ENCODE data around the gene TTLL1.

DNA sequence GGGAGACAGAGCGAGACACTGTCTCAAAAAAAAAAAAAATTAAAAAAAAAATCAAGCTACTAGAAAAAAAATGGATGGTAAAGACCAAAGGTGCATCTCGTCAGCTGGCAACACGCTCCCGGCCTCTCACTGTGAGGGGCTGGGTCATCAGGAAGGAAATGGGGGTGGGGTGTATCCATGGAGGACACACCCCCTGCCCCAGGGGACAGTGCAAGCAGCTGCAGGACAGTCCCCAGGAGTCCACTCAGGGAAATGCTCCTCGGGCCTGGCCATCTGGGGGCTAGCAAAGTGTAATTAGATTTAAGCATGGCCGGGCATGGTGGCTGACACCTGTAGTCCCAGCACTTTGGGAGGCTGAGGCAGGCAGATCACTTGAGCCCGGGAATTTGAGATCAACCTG is 23.1 kb downstream of the TTLL1 start:
- TF ChIP-seq, protein P1, sequence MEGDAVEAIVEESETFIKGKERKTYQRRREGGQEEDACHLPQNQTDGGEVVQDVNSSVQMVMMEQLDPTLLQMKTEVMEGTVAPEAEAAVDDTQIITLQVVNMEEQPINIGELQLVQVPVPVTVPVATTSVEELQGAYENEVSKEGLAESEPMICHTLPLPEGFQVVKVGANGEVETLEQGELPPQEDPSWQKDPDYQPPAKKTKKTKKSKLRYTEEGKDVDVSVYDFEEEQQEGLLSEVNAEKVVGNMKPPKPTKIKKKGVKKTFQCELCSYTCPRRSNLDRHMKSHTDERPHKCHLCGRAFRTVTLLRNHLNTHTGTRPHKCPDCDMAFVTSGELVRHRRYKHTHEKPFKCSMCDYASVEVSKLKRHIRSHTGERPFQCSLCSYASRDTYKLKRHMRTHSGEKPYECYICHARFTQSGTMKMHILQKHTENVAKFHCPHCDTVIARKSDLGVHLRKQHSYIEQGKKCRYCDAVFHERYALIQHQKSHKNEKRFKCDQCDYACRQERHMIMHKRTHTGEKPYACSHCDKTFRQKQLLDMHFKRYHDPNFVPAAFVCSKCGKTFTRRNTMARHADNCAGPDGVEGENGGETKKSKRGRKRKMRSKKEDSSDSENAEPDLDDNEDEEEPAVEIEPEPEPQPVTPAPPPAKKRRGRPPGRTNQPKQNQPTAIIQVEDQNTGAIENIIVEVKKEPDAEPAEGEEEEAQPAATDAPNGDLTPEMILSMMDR (IDR thresholded peaks at IDR 0.05 in 2 of 3, conservative IDR thresholded peaks at IDR 0.05 in 1 of 3; ENCODE audit: insufficient read depth in 2 of 3, low read depth in 1 of 3, low read length in 3 of 3) = no peak
- no peak for TF ChIP-seq MEIS2 (IDR thresholded peaks at IDR 0.05; ENCODE audit: partially characterized antibody)
- no peak for TF ChIP-seq PHF20 (IDR thresholded peaks at IDR 0.05; ENCODE audit: partially characterized antibody)
- no peak for TF ChIP-seq ZNF75A (CRISPR knock-in tag; IDR thresholded peaks at IDR 0.05)
- TF ChIP-seq SRF (CRISPR knock-in tag; IDR thresholded peaks at IDR 0.05) = no peak
- TF ChIP-seq CHD2 (IDR thresholded peaks at IDR 0.05; ENCODE audit: low read depth, low read length) = no peak
- no peak for TF ChIP-seq GTF2A2 (tag; IDR thresholded peaks at IDR 0.05)

All from K562 (cell line).